Measurements from ENCODE around the gene PCNT.

The PCNT gene

DNA sequence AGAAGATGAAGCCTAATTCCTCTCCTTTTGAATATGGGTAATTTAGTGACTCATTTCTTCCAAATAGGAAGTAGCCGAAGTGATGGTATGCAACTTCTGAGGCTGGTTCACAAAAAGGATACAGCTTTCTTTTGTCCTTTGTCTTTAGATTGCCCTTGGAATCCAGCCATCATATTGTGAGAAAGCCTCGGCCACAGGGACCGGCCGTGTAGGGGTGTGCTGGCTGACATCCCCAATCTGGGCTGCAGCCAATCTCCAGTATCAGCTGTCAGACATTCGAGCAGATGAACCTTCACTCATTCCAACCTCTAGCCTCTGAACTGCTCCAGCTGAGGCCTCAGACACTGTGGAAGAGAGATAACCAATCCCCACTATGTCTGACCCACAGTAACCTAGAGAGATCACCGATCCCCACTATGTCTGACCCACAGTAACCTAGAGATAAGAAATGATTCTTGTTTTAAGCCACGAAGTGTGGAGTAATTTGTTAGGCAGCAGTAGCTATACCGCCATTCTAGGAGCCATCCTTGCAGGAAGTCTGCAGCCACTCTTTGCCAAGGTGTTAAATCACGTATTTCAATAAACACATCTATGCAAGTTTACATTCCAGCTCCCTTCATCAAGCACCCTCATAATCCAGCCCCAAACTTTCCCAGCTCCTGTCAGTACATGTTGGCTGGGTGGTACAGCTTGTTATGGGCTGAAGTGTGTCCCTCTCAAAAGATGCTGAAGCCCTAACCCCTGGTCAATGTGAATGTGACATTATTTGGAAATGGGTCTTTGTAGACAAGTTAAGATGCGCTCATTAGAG, 131.8 kb downstream of the PCNT start:
- TF ChIP-seq L3MBTL2 (conservative IDR thresholded peaks at IDR 0.05) (no peak), PKNOX1 (IDR thresholded peaks at IDR 0.05) (no peak), FOXA1 (IDR thresholded peaks at IDR 0.05) (no peak), SP1 (IDR thresholded peaks at IDR 0.05) (no peak), NFRKB (IDR thresholded peaks at IDR 0.05) (no peak), BHLHE40 (IDR thresholded peaks at IDR 0.05; ENCODE audit: borderline replicate concordance) (no peak), FOXK2 (IDR thresholded peaks at IDR 0.05) (no peak), ARNT (IDR thresholded peaks at IDR 0.05) (no peak), ZNF384 (IDR thresholded peaks at IDR 0.05) (no peak), TARDBP (IDR thresholded peaks at IDR 0.05) (no peak)
- DNase-seq (ENCODE audit: extremely low spot score) = no peak
- ChIA-PET CTCF (no interaction called here), POLR2A (interaction anchor here (1.6 kb wide), 1 partner anchor 11 kb away, joined by 5 read pairs; no protein-coding TSS in a partner anchor)

- POLR2A ChIA-PET = interaction anchor here (1.6 kb wide), 1 partner anchor 12 kb away, joined by 5 read pairs; no protein-coding TSS in a partner anchor
- CTCF ChIA-PET = no interaction called here
- DNase-seq (ENCODE audit: extremely low spot score) = no peak
- TF ChIP-seq LEF1 (IDR thresholded peaks at IDR 0.05; ENCODE audit: borderline replicate concordance) = no peak
- TF ChIP-seq NFRKB (IDR thresholded peaks at IDR 0.05) = no peak
- no peak for TF ChIP-seq L3MBTL2 (conservative IDR thresholded peaks at IDR 0.05)
- no peak for TF ChIP-seq HDGF (IDR thresholded peaks at IDR 0.05; ENCODE audit: borderline replicate concordance)
- TF ChIP-seq FOXA1 (IDR thresholded peaks at IDR 0.05) = no peak
- TF ChIP-seq CTBP1 (IDR thresholded peaks at IDR 0.05; ENCODE audit: borderline replicate concordance) = no peak
- no peak for TF ChIP-seq FOXM1 (IDR thresholded peaks at IDR 0.05; ENCODE audit: borderline replicate concordance)
- no peak for TF ChIP-seq ZNF384 (IDR thresholded peaks at IDR 0.05)
- no peak for TF ChIP-seq TARDBP (IDR thresholded peaks at IDR 0.05)
- no peak for TF ChIP-seq PKNOX1 (IDR thresholded peaks at IDR 0.05)
- TF ChIP-seq ELF4 (IDR thresholded peaks at IDR 0.05) = no peak
- no peak for TF ChIP-seq SP1 (IDR thresholded peaks at IDR 0.05)
- TF ChIP-seq BHLHE40 (IDR thresholded peaks at IDR 0.05; ENCODE audit: borderline replicate concordance) = no peak
- TF ChIP-seq SUZ12 (IDR thresholded peaks at IDR 0.05) = no peak
- no peak for TF ChIP-seq ARNT (IDR thresholded peaks at IDR 0.05)
- no peak for TF ChIP-seq FOXK2 (IDR thresholded peaks at IDR 0.05)
These were observed 132.8 kb downstream of the PCNT start for GRCh38 chr21:46456750-46457149.

DNA sequence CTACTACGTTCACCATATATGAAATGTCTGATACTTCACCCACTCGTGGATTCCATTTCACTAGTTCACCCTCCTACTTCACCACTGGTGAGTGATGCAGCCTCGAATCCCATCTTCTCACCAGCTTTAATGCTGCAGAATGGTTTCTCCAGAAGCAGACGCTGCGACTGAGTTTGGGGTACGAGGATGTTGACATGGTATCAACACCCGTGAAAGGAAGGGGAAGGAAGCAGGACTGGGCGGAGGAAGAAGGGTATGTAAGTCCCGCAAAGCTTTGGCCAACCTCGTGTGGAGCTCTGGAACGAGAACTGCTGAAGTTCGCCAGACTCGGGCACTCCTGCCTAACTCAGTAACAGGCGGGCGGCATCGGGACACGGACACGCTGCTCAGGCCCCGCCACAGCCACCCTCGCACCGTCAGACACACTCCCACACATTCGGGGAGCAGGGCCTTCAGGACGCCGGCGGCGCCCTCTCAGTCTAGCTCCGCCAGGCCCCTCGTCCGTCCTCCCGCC, 133.9 kb downstream of the PCNT start:
- ChIA-PET CTCF (no interaction called here), POLR2A (interaction anchor here (0.6 to 1.6 kb wide), 6 partner anchors 9 to 285 kb away, joined by 3 to 9 read pairs (median 4); partner anchors contain the start of gene PRMT2)
- DNase-seq (ENCODE audit: extremely low spot score) = peak; percentile 36
- TF ChIP-seq BHLHE40 (IDR thresholded peaks at IDR 0.05; ENCODE audit: borderline replicate concordance) (no peak), FOXK2 (IDR thresholded peaks at IDR 0.05) (no peak), FOXA1 (IDR thresholded peaks at IDR 0.05) (no peak), ARNT (IDR thresholded peaks at IDR 0.05) (no peak), ZNF384 (IDR thresholded peaks at IDR 0.05) (no peak), L3MBTL2 (conservative IDR thresholded peaks at IDR 0.05) (no peak), TARDBP (IDR thresholded peaks at IDR 0.05) (no peak), ELF4 (IDR thresholded peaks at IDR 0.05) (no peak), NFRKB (IDR thresholded peaks at IDR 0.05) (no peak), FOXM1 (IDR thresholded peaks at IDR 0.05; ENCODE audit: borderline replicate concordance) (no peak), CTBP1 (IDR thresholded peaks at IDR 0.05; ENCODE audit: borderline replicate concordance) (no peak), PKNOX1 (IDR thresholded peaks at IDR 0.05) (no peak), LEF1 (IDR thresholded peaks at IDR 0.05; ENCODE audit: borderline replicate concordance) (no peak), SP1 (IDR thresholded peaks at IDR 0.05) (no peak), SUZ12 (IDR thresholded peaks at IDR 0.05) (no peak)

GRCh38 chr21:46458315-46459023, 134.5 kb downstream of the PCNT start, which contains the start of gene DIP2A:
Gene DIP2A, plus strand, starts transcription at chr21:46458891. Its CDS starts 241 bp downstream, at chr21:46459132.
- TF ChIP-seq ARNT (IDR thresholded peaks at IDR 0.05) (no peak), L3MBTL2 (conservative IDR thresholded peaks at IDR 0.05) (peak; percentile 94), ELF4 (IDR thresholded peaks at IDR 0.05) (peak; percentile 35; the same call in 1 of the 2 replicates)
- POLR2A ChIA-PET = interaction anchor here (0.8 to 1.3 kb wide), 6 partner anchors 10 to 177 kb away, joined by 3 to 9 read pairs (median 5); partner anchors contain the start of gene PRMT2
- CTCF ChIA-PET = no interaction called here

DNA sequence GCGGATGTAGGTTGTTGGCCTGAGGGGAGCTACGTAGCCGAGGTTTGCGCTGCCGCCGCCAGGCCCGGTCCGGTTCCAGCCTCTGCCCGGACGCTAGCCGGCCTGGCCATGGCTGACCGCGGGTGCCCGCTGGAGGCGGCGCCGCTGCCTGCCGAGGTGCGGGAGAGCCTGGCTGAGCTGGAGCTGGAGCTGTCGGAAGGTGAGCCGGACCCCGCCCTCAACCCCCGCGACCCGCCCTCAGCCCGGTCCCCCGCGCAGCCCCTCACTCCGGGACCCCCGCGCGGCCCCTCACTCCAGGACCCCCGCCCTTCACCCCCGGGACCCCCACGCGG, 135.0 kb downstream of the PCNT start:
- TF ChIP-seq HDGF (IDR thresholded peaks at IDR 0.05; ENCODE audit: borderline replicate concordance) (no peak), FOXM1 (IDR thresholded peaks at IDR 0.05; ENCODE audit: borderline replicate concordance) (no peak), TARDBP (IDR thresholded peaks at IDR 0.05) (no peak), FOXK2 (IDR thresholded peaks at IDR 0.05) (no peak), PKNOX1 (IDR thresholded peaks at IDR 0.05) (no peak), CTBP1 (IDR thresholded peaks at IDR 0.05; ENCODE audit: borderline replicate concordance) (no peak), NFRKB (IDR thresholded peaks at IDR 0.05) (no peak), SUZ12 (IDR thresholded peaks at IDR 0.05) (no peak), L3MBTL2 (conservative IDR thresholded peaks at IDR 0.05) (no peak), FOXA1 (IDR thresholded peaks at IDR 0.05) (no peak), ARNT (IDR thresholded peaks at IDR 0.05) (no peak), ZNF384 (IDR thresholded peaks at IDR 0.05) (no peak), LEF1 (IDR thresholded peaks at IDR 0.05; ENCODE audit: borderline replicate concordance) (no peak), ELF4 (IDR thresholded peaks at IDR 0.05) (no peak), BHLHE40 (IDR thresholded peaks at IDR 0.05; ENCODE audit: borderline replicate concordance) (no peak), SP1 (IDR thresholded peaks at IDR 0.05) (no peak)
- no peak for DNase-seq (ENCODE audit: extremely low spot score)
- ChIA-PET POLR2A (interaction anchor here (0.8 kb wide), 2 partner anchors 10 to 177 kb away, joined by 5 to 6 read pairs; partner anchors contain the start of gene PRMT2), CTCF (no interaction called here)

More at GRCh38 chr21:46458315-46459023, 134.5 kb downstream of the PCNT start, which contains the start of gene DIP2A:
- peak; percentile 100 for DNase-seq (ENCODE audit: extremely low spot score)
